ENCODE data around the gene ENTHD1.

The ENTHD1 gene

GRCh38 chr22:39765661-39766060 lies 127.9 kb downstream of the ENTHD1 start:
- no peaks in the 10 kb centered on the region for H3K27me3 ChIP-seq (ENCODE audit: control insufficient read depth in 1 of 2, insufficient read depth in 2 of 2, low read length in 2 of 2)
- H3K27ac ChIP-seq (ENCODE audit: low read depth, low read length) = no peak overlapping the region
- H3K9me3 ChIP-seq (ENCODE audit: low read length) = no peaks in the 10 kb centered on the region
- H3K4me3 ChIP-seq (ENCODE audit: low read depth in 1 of 2, low read length in 2 of 2) = no peak overlapping the region
- no peak overlapping the region for H3K9ac ChIP-seq (ENCODE audit: low read length)
- H3K36me3 ChIP-seq (ENCODE audit: insufficient read depth, low read length) = no peaks in the 10 kb centered on the region
- H3K4me1 ChIP-seq (ENCODE audit: insufficient read depth, low read length) = no peaks in the 10 kb centered on the region

DNA sequence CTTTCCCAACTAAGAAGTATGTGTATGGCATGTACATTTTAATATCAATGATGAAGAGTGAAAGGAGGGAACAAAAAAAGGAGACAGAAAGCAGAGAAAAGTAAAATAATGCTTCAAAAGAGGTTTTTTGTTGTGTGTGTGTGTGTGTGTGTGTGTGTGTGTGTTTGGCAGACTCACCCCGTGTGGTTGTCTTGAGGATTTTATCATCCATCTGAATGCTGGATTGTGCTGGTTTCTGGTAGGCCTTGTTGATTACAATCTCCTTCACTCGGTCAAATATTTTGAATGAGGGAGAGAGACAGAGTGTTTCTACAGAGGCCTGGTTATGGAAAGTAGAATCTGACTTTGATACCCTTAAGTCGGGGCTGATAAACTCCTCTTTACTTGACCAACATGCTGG lies 128.5 kb downstream of the ENTHD1 start:
- no peak overlapping the region for H3K4me3 ChIP-seq (ENCODE audit: low read depth in 1 of 2, low read length in 2 of 2)
- H3K4me1 ChIP-seq (ENCODE audit: insufficient read depth, low read length) = no peaks in the 10 kb centered on the region
- no peaks in the 10 kb centered on the region for H3K36me3 ChIP-seq (ENCODE audit: insufficient read depth, low read length)
- no peaks in the 10 kb centered on the region for H3K9me3 ChIP-seq (ENCODE audit: low read length)
- no peak overlapping the region for H3K9ac ChIP-seq (ENCODE audit: low read length)
- H3K27me3 ChIP-seq (ENCODE audit: control insufficient read depth in 1 of 2, insufficient read depth in 2 of 2, low read length in 2 of 2) = no peaks in the 10 kb centered on the region
- no peak overlapping the region for H3K27ac ChIP-seq (ENCODE audit: low read depth, low read length)

DNA sequence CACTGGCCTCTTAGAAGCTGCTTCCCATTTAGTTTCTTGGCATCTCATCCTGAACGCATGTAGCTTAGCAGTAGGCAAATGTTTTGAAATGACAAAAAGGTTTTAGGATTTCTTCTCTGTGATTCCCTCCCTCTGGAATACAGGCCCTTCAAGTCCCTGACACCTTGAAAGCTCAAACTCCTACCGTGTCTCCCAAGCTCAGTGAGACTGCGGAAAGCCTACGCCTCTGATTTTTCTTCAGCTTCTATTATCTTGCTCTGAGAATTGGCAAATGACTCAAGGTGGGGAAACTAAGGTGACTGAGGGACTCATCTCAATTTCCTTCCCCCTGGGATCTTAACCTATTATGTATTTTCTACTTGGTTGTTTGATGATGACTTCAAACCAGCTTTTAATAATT lies 130.3 kb downstream of the ENTHD1 start:
- no peaks in the 10 kb centered on the region for H3K9me3 ChIP-seq (ENCODE audit: low read length)

GRCh38 chr22:39750759-39751158 lies 142.8 kb downstream of the ENTHD1 start:
- H3K4me1 ChIP-seq (ENCODE audit: insufficient read depth, low read length) = no peaks in the 10 kb centered on the region
- H3K27ac ChIP-seq (ENCODE audit: low read depth, low read length) = no peak overlapping the region
- no peaks in the 10 kb centered on the region for H3K36me3 ChIP-seq (ENCODE audit: insufficient read depth, low read length)
- no peak overlapping the region for H3K4me3 ChIP-seq (ENCODE audit: low read depth in 1 of 2, low read length in 2 of 2)
- H3K9me3 ChIP-seq (ENCODE audit: low read length) = no peaks in the 10 kb centered on the region
- no peak overlapping the region for H3K9ac ChIP-seq (ENCODE audit: low read length)
- H3K27me3 ChIP-seq (ENCODE audit: control insufficient read depth in 1 of 2, insufficient read depth in 2 of 2, low read length in 2 of 2) = no peaks in the 10 kb centered on the region

More for the DNA sequence above, 130.3 kb downstream of the ENTHD1 start:
- H3K4me1 ChIP-seq (ENCODE audit: insufficient read depth, low read length) = no peaks in the 10 kb centered on the region
- H3K27ac ChIP-seq (ENCODE audit: low read depth, low read length) = no peak overlapping the region
- H3K4me3 ChIP-seq (ENCODE audit: low read depth in 1 of 2, low read length in 2 of 2) = no peak overlapping the region
- H3K9ac ChIP-seq (ENCODE audit: low read length) = no peak overlapping the region
- no peaks in the 10 kb centered on the region for H3K36me3 ChIP-seq (ENCODE audit: insufficient read depth, low read length)
- no peaks in the 10 kb centered on the region for H3K27me3 ChIP-seq (ENCODE audit: control insufficient read depth in 1 of 2, insufficient read depth in 2 of 2, low read length in 2 of 2)

- H3K9me3 ChIP-seq (ENCODE audit: low read length) = no peaks in the 10 kb centered on the region
- H3K36me3 ChIP-seq (ENCODE audit: insufficient read depth, low read length) = no peaks in the 10 kb centered on the region
- no peak overlapping the region for H3K9ac ChIP-seq (ENCODE audit: low read length)
- H3K27ac ChIP-seq (ENCODE audit: low read depth, low read length) = no peak overlapping the region
- H3K4me3 ChIP-seq (ENCODE audit: low read depth in 1 of 2, low read length in 2 of 2) = no peak overlapping the region
- H3K27me3 ChIP-seq (ENCODE audit: control insufficient read depth in 1 of 2, insufficient read depth in 2 of 2, low read length in 2 of 2) = no peaks in the 10 kb centered on the region
- H3K4me1 ChIP-seq (ENCODE audit: insufficient read depth, low read length) = no peaks in the 10 kb centered on the region
Observed at GRCh38 chr22:39748877-39749276, 144.7 kb downstream of the ENTHD1 start.

GRCh38 chr22:39746600-39747262 lies 146.8 kb downstream of the ENTHD1 start:
- no peaks in the 10 kb centered on the region for H3K9me3 ChIP-seq (ENCODE audit: low read length)
- H3K27me3 ChIP-seq (ENCODE audit: control insufficient read depth in 1 of 2, insufficient read depth in 2 of 2, low read length in 2 of 2) = no peaks in the 10 kb centered on the region
- H3K36me3 ChIP-seq (ENCODE audit: insufficient read depth, low read length) = no peaks in the 10 kb centered on the region
- no peak overlapping the region for H3K27ac ChIP-seq (ENCODE audit: low read depth, low read length)
- H3K4me3 ChIP-seq (ENCODE audit: low read depth in 1 of 2, low read length in 2 of 2) = no peak overlapping the region
- no peaks in the 10 kb centered on the region for H3K4me1 ChIP-seq (ENCODE audit: insufficient read depth, low read length)
- H3K9ac ChIP-seq (ENCODE audit: low read length) = no peak overlapping the region

GRCh38 chr22:39745789-39746188 lies 147.8 kb downstream of the ENTHD1 start:
- Histone ChIP-seq H3K9me3 (ENCODE audit: low read length) (no peaks in the 10 kb centered on the region), H3K9ac (ENCODE audit: low read length) (no peak overlapping the region), H3K27ac (ENCODE audit: low read depth, low read length) (no peak overlapping the region), H3K4me1 (ENCODE audit: insufficient read depth, low read length) (no peaks in the 10 kb centered on the region), H3K27me3 (ENCODE audit: control insufficient read depth in 1 of 2, insufficient read depth in 2 of 2, low read length in 2 of 2) (no peaks in the 10 kb centered on the region), H3K36me3 (ENCODE audit: insufficient read depth, low read length) (no peaks in the 10 kb centered on the region), H3K4me3 (ENCODE audit: low read depth in 1 of 2, low read length in 2 of 2) (no peak overlapping the region)

DNA sequence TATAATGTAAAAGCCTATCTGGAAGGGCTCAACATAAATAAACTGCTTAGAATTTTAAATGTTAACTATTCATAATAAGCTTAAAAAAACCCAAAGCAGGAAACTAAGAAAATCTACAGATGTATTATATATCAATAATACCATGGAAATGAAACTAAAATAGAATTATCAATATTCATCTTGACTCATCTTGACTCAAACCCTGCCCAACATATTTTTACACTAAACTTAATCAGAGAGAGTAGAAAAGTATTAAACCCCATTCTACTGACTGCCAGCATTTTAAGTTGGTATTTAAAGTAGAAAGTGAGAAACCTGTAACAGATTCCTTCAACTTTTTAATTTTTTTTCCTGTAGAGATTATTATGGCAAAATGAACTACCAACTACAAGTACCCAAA lies 149.2 kb downstream of the ENTHD1 start:
- Histone ChIP-seq H3K4me1 (ENCODE audit: insufficient read depth, low read length) (no peaks in the 10 kb centered on the region), H3K36me3 (ENCODE audit: insufficient read depth, low read length) (no peaks in the 10 kb centered on the region), H3K9ac (ENCODE audit: low read length) (no peak overlapping the region), H3K4me3 (ENCODE audit: low read depth in 1 of 2, low read length in 2 of 2) (no peak overlapping the region), H3K27ac (ENCODE audit: low read depth, low read length) (no peak overlapping the region), H3K27me3 (ENCODE audit: control insufficient read depth in 1 of 2, insufficient read depth in 2 of 2, low read length in 2 of 2) (no peaks in the 10 kb centered on the region), H3K9me3 (ENCODE audit: low read length) (no peaks in the 10 kb centered on the region)

DNA sequence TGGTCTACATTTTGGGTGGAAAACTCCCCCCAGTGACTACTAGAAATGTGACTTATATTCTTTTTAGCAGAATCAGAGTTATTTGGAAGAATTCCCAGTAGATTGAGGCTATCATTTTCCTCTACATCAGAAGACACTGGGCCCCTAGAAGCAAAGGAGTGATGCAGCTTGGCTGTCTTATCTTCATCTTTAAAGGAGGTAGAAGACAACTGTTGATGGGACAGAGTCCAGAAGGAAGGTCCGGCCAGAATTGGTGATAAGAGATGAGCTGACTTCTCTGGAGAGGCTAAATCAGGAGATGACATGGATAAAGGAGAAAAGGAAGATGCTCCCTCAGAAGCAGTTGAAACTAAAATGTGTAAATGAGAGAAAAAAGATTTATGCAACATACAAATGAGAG lies 149.6 kb downstream of the ENTHD1 start:
- Histone ChIP-seq H3K4me1 (ENCODE audit: insufficient read depth, low read length) (no peaks in the 10 kb centered on the region), H3K4me3 (ENCODE audit: low read depth in 1 of 2, low read length in 2 of 2) (no peak overlapping the region), H3K36me3 (ENCODE audit: insufficient read depth, low read length) (no peaks in the 10 kb centered on the region), H3K27ac (ENCODE audit: low read depth, low read length) (no peak overlapping the region), H3K9ac (ENCODE audit: low read length) (no peak overlapping the region), H3K9me3 (ENCODE audit: low read length) (no peaks in the 10 kb centered on the region), H3K27me3 (ENCODE audit: control insufficient read depth in 1 of 2, insufficient read depth in 2 of 2, low read length in 2 of 2) (no peaks in the 10 kb centered on the region)

- Histone ChIP-seq H3K36me3 (ENCODE audit: insufficient read depth, low read length) (no peaks in the 10 kb centered on the region), H3K4me3 (ENCODE audit: low read depth in 1 of 2, low read length in 2 of 2) (no peak overlapping the region), H3K9ac (ENCODE audit: low read length) (no peak overlapping the region), H3K27ac (ENCODE audit: low read depth, low read length) (no peak overlapping the region), H3K27me3 (ENCODE audit: control insufficient read depth in 1 of 2, insufficient read depth in 2 of 2, low read length in 2 of 2) (peaks cover 0 to 6% of the 10 kb centered on the region in 2 donors), H3K4me1 (ENCODE audit: insufficient read depth, low read length) (no peaks in the 10 kb centered on the region), H3K9me3 (ENCODE audit: low read length) (no peaks in the 10 kb centered on the region)
Observed at GRCh38 chr22:39739338-39740027, 154.1 kb downstream of the ENTHD1 start.

DNA sequence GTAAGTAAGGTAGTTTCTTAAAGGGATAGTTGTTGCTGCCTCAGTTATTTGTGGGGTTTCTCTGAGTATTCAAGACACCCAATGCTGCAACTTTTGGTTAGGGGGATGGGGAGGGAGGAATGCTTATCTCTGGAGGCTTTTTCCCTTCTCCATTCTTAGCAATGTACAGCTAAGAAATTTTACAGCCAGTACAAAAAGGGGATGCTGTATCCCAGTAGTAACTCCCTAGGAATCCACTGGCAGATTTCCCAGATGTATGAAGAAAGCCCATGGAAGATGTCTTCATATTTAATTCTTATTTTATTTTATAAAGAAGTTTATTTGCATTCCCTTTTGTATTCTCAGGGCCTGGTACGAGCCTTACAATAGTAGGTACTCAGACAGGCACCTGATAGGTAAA lies 154.8 kb downstream of the ENTHD1 start:
- H3K36me3 ChIP-seq (ENCODE audit: insufficient read depth, low read length) = no peaks in the 10 kb centered on the region

GRCh38 chr22:39735776-39736175 lies 157.8 kb downstream of the ENTHD1 start:
- no peaks in the 10 kb centered on the region for H3K36me3 ChIP-seq (ENCODE audit: insufficient read depth, low read length)
- peaks cover 6 to 9% of the 10 kb centered on the region in 2 donors for H3K27me3 ChIP-seq (ENCODE audit: control insufficient read depth in 1 of 2, insufficient read depth in 2 of 2, low read length in 2 of 2)
- no peak overlapping the region for H3K9ac ChIP-seq (ENCODE audit: low read length)
- H3K4me1 ChIP-seq (ENCODE audit: insufficient read depth, low read length) = no peaks in the 10 kb centered on the region
- H3K4me3 ChIP-seq (ENCODE audit: low read depth in 1 of 2, low read length in 2 of 2) = no peak overlapping the region
- H3K9me3 ChIP-seq (ENCODE audit: low read length) = no peaks in the 10 kb centered on the region
- H3K27ac ChIP-seq (ENCODE audit: low read depth, low read length) = no peak overlapping the region

More for the DNA sequence above, 154.8 kb downstream of the ENTHD1 start:
- Histone ChIP-seq H3K27me3 (ENCODE audit: control insufficient read depth in 1 of 2, insufficient read depth in 2 of 2, low read length in 2 of 2) (peaks cover 0 to 6% of the 10 kb centered on the region in 2 donors), H3K9me3 (ENCODE audit: low read length) (no peaks in the 10 kb centered on the region), H3K4me1 (ENCODE audit: insufficient read depth, low read length) (no peaks in the 10 kb centered on the region), H3K4me3 (ENCODE audit: low read depth in 1 of 2, low read length in 2 of 2) (no peak overlapping the region), H3K9ac (ENCODE audit: low read length) (no peak overlapping the region), H3K27ac (ENCODE audit: low read depth, low read length) (no peak overlapping the region)
